ENCODE measurements around the gene ACO2.
"Not testable (repeated sequence)": the region's sequence is repeated elsewhere in the genome, so short reads cannot be mapped to it uniquely, and the experiment has no call there.

Gene ACO2

DNA sequence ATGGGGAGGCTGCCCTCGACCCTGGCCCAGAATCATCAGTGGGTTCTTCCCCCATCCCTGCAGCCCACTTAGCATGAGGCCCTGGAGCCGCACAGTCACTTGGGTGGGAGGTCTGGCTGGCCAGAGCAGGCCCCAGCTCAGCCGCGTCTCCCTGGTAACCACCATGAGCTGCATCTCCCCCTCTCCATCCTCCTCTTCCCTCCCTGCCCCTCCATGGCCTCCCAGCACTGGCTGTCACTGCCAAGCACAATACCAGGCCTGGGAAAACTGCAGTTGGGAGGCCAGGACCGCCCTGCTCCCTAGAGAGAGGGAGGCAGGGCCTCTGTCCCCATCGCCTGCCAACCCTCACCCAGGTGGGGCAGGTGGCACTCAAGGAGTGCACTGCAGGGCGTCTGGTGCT lies 99.9 kb downstream of the ACO2 start:
- DNase-seq (ENCODE audit: low read depth), result no peak

DNA sequence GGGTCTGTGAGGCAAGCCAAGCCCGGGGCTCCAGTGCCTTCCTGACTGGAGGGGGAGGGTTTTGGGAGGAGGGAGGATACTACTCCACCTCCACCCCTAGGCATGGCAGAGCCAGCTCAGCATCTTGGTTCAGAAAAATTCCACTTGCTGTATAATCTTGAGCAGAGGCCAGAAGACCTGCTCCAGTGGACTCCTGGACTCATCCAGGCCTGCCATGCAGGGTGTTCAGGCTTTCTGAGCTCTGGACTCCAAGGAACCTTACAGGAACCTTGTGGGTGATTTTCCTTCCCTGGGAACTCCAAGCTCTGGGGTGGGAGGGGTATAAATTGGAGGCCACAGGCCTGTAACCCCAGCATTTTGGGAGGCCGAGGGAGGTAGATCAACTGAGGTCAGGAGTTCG lies 101.3 kb downstream of the ACO2 start:
- DNase-seq (ENCODE audit: low read depth), result no peak

DNA sequence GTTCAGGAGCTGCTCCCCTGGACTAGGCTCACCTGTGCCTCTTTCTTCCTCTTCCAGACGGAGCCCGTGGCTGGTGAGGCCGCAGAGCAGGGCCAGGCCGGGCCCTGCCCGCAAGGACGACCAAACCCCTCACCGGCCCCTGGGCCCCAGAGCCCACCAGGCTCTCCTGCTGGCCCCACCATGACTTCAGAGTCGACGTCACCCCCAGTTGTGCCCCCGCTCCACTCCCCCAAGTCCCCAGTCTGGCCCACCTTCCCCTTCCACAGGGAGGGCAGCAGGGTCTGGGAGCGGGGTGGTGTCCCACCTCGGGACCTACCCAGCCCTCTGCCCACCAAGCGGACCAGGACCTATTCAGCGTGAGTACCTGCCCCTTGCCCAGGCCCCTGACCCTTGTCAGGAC lies 102.9 kb downstream of the ACO2 start:
- no peak for DNase-seq (ENCODE audit: low read depth)

DNA sequence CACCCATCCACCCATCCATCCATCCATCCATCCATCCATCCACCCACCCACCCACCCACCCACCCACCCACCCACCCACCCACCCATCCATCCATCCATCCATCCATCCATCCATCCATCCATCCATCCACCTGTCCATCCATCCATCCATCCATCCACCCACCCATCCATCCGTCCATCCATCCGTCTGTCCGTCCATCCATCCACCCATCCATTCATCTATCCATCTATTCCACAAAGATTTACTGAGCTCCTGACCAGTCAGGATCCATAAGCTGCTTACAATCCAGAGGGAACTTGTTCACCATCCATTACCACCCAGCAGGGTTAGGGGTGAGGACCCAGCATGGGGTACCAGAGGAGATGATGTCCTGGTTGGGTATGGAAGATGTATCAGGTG lies 103.4 kb downstream of the ACO2 start:
- not testable (repeated sequence) for DNase-seq (ENCODE audit: low read depth)

DNA sequence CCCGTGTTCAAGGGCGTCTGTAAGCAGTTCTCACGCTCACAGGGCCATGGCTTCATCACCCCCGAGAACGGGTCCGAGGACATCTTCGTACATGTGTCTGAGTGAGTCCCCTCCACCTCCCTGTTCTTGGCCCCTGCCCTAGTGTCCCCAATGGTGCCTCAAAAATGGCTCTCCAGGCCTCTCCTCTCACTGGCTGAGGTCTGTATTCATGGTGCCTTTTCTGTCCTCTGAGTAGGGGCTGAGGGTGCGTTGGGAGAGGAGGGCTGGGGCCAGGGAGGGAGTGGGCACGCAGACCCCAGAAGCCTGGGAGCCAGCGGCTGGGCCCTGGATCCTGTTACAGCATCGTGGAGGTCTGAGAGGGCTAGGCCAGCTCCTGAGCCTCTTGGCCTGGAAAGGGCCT lies 104.8 kb downstream of the ACO2 start:
- no peak for DNase-seq (ENCODE audit: low read depth)

DNA sequence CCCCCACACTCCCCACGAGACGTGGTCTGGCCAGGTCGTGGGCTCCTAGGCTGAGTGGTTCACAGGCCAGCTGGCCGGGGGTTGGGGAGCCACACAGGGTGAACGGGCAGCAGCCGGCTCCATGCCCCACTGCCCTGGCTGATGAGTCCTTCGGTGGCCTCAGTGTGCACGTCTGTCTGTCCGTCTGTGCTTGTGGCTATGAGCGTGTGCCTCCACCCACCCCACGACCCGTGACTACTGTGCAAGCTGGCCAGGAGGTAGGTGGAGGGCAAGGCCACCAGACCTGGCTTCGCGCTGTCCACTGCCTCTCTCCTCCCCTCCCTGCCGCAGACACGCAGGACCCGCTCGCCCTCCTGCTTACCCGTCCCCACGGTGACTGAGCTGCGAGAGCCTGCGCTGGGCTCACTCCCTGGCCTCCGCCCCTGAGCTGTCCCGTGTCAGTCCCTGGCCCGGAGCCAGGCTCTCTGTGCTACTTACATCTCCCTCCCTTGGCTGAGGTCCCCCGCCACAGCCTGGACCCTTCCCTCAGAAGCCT lies 106.0 kb downstream of the ACO2 start:
- DNase-seq (ENCODE audit: low read depth), result no peak

DNA sequence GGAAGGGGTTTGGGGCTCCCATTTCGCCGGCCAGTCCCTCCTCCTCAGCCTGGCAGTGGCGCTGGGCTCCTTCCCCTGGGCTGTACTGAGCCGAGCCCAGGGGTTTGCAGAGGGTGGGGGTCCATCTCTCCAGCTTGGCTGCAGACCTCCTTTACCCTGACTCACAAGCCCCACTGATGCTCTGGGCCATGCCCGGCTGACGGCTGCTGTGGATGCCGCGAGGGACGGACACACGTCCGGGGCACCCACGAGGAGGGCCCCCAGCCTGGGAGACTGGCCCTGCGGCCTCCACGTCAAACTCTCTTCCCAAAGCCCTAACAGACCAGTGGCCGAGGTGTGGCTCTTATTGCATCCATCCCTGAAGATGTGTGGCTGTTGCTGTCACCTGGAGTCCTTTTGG lies 106.6 kb downstream of the ACO2 start:
- DNase-seq (ENCODE audit: low read depth), result no peak

DNA sequence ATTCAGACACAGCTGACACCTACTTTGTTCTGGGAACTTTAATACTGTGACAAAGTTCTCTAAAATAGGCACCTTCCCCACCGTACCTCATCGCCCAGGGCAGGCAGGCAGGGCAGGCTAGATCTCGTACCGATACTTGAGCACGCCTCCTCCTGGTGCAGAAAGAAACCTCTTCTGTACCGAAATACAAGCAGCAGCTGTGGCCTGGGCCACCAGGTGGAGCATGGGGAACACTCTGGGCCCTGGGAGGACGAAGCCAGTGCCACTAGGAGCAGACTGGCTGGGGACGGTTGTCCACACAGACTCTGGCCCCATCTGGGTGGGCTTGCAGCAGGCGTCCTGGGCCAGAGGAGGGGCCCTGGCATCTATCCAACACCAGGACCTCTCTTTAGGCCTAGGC lies 108.0 kb downstream of the ACO2 start:
- DNase-seq (ENCODE audit: low read depth), result no peak

DNA sequence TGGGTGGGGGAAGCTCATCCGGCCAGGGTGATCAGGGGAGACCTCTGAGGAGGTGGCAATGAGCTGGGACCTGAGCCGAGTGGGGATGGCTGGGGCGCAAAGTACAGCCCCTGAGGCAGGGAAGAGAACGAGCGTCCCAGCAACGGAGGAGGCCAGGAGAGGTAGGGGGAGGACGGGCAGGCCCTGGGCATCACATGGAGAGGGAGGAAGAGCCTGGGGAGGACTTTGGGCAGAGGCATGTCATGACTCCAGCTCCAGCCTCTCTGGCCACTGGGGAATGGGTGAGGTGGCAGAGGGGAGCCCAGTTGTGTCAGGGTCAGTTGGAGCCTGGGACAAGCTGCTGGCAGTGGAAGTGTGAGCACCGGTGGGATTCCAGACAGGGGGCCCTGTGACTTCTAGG lies 109.2 kb downstream of the ACO2 start:
- no peak for DNase-seq (ENCODE audit: low read depth)

Measured in HS-27A (cell line).